H9 (cell line): ENCODE measurements around the gene STMN3. TPM values are rescaled to one million over a fixed set of nuclear protein-coding genes. Genes with fewer than 3 reads are reported as not detected.

Experiments
- DNase-seq: peaks from one replicate; pipeline ENCODE4 v3.0.0-alpha.2; 2017
- H2AFZ ChIP-seq: one replicate; pipeline ENCODE4 v1.6.1; 2013; ENCODE audit warnings: mild to moderate bottlenecking, low read length, control low read depth, moderate library complexity
- H2AK5ac ChIP-seq: 2 replicates; pipeline ENCODE4 v1.6.1; 2013; ENCODE audit warnings: low read length, control low read depth, mixed read lengths; ENCODE audit not compliant: insufficient read length
- H2BK120ac ChIP-seq: one replicate; pipeline ENCODE4 v1.6.1; 2013; ENCODE audit warnings: low read depth, mild to moderate bottlenecking, low read length, control low read depth, inconsistent platforms; ENCODE audit not compliant: poor library complexity, severe bottlenecking
- H2BK12ac ChIP-seq: 2 replicates; pipeline ENCODE4 v1.6.1; 2013; ENCODE audit warnings: low read length, control low read depth, mixed read lengths, low read depth; ENCODE audit not compliant: insufficient read length
- H2BK15ac ChIP-seq: 2 replicates; pipeline ENCODE4 v1.6.1; 2013; ENCODE audit warnings: low read depth, low read length, control low read depth
- H2BK20ac ChIP-seq: one replicate; pipeline ENCODE4 v1.6.1; 2013; ENCODE audit warnings: low read depth, mild to moderate bottlenecking, low read length, control low read depth, inconsistent platforms; ENCODE audit not compliant: poor library complexity, severe bottlenecking
- H2BK5ac ChIP-seq: 2 replicates; pipeline ENCODE4 v1.6.1; 2013; ENCODE audit warnings: low read length, control low read depth, mixed read lengths; ENCODE audit not compliant: insufficient read length
- H3K14ac ChIP-seq: 2 replicates; pipeline ENCODE4 v1.6.1; 2013; ENCODE audit warnings: low read length, control low read depth; ENCODE audit not compliant: insufficient read depth
- H3K18ac ChIP-seq: 2 replicates; pipeline ENCODE4 v1.6.1; 2013; ENCODE audit warnings: low read depth, mild to moderate bottlenecking, mixed read lengths, low read length, control low read depth; ENCODE audit not compliant: insufficient read length
- H3K23ac ChIP-seq: 2 replicates; pipeline ENCODE4 v1.6.1; 2013; ENCODE audit warnings: low read length, control low read depth, mixed read lengths, low read depth; ENCODE audit not compliant: insufficient read length
- H3K23me2 ChIP-seq: 2 replicates; pipeline ENCODE4 v1.6.1; 2013; ENCODE audit warnings: low read depth, mild to moderate bottlenecking, mixed read lengths, low read length, control low read depth; ENCODE audit not compliant: insufficient read length, poor library complexity, severe bottlenecking
- H3K27ac ChIP-seq: 2 replicates; pipeline ENCODE4 v1.5.1; 2013; ENCODE audit warnings: low read length, control low read depth, mixed read lengths, low read depth; ENCODE audit not compliant: insufficient read length
- H3K27me3 ChIP-seq: 2 replicates; pipeline ENCODE4 v1.6.1; 2013; ENCODE audit warnings: low read length, control low read depth, inconsistent platforms; ENCODE audit not compliant: insufficient read depth
- H3K4ac ChIP-seq: 2 replicates; pipeline ENCODE4 v1.6.1; 2013; ENCODE audit warnings: low read depth, mild to moderate bottlenecking, control low read depth, inconsistent platforms, low read length, moderate library complexity
- H3K4me1 ChIP-seq: 2 replicates; pipeline ENCODE4 v1.6.1; 2013; ENCODE audit warnings: low read length, control low read depth, inconsistent platforms; ENCODE audit not compliant: insufficient read depth
- H3K4me2 ChIP-seq: 2 replicates; pipeline ENCODE4 v1.6.1; 2013; ENCODE audit warnings: low read length, control low read depth, mixed read lengths; ENCODE audit not compliant: insufficient read length, insufficient read depth
- H3K56ac ChIP-seq: 2 replicates; pipeline ENCODE4 v1.6.1; 2013; ENCODE audit warnings: low read depth, mild to moderate bottlenecking, mixed read lengths, low read length, control low read depth; ENCODE audit not compliant: insufficient read length
- H3K79me1 ChIP-seq: 2 replicates; pipeline ENCODE4 v1.6.1; 2013; ENCODE audit warnings: low read depth, mild to moderate bottlenecking, moderate library complexity, low read length, control low read depth, inconsistent platforms; ENCODE audit not compliant: insufficient read depth, poor library complexity, severe bottlenecking
- H3K79me2 ChIP-seq: 2 replicates; pipeline ENCODE4 v1.6.1; 2013; ENCODE audit warnings: low read length, control low read depth, inconsistent platforms; ENCODE audit not compliant: insufficient read depth
- H3K9ac ChIP-seq: 2 replicates; pipeline ENCODE4 v1.6.1; 2013; ENCODE audit warnings: low read length, control low read depth, mixed read lengths; ENCODE audit not compliant: insufficient read length; ENCODE audit errors: extremely low read depth
- H3K9me3 ChIP-seq: one replicate; pipeline ENCODE4 v1.6.1; 2013; ENCODE audit warnings: low read depth, low read length, inconsistent platforms; ENCODE audit not compliant: control insufficient read depth
- H3T11ph ChIP-seq: one replicate; pipeline ENCODE4 v1.6.1; 2013; ENCODE audit warnings: mild to moderate bottlenecking, low read length, control low read depth, inconsistent platforms
- H4K20me1 ChIP-seq: one replicate; pipeline ENCODE4 v1.6.1; 2013; ENCODE audit not compliant: control insufficient read depth, insufficient read length, insufficient read depth
- H4K5ac ChIP-seq: 2 replicates; pipeline ENCODE4 v1.6.1; 2013; ENCODE audit warnings: low read depth, mild to moderate bottlenecking, mixed read lengths, low read length, control low read depth; ENCODE audit not compliant: insufficient read length
- H4K8ac ChIP-seq: replicated peaks from 2 replicates; pipeline ENCODE4 v1.6.1; 2013; ENCODE audit warnings: low read length, control low read depth, mixed read lengths, low read depth; ENCODE audit not compliant: insufficient read length
- H4K91ac ChIP-seq: 2 replicates; pipeline ENCODE4 v1.6.1; 2013; ENCODE audit warnings: low read depth, mild to moderate bottlenecking, moderate library complexity, mixed read lengths, low read length, control low read depth; ENCODE audit not compliant: insufficient read length
- H3K27ac Mint-ChIP-seq, 3 experiments: 2 replicates in 2 of 3; 3 replicates in 1 of 3; pipeline ENCODE4 v1.8.0; 2020 to 2021; ENCODE audit warnings: mixed read lengths in 3 of 3, mild to moderate bottlenecking in 1 of 3, moderate library complexity in 1 of 3
- H3K27me3 Mint-ChIP-seq: 2 replicates; pipeline ENCODE4 v1.8.0; 2021; ENCODE audit warnings: low read depth, mild to moderate bottlenecking, moderate library complexity, mixed read lengths
- H3K36me3 Mint-ChIP-seq, 3 experiments: 2 replicates in 2 of 3; 3 replicates in 1 of 3; pipeline ENCODE4 v1.8.0; 2020 to 2021; ENCODE audit warnings: low read depth in 3 of 3, mixed read lengths in 3 of 3; ENCODE audit not compliant: insufficient read depth in 1 of 3
- H3K4me1 Mint-ChIP-seq, 2 experiments: 2 replicates each; pipeline ENCODE4 v1.8.0; 2020; ENCODE audit warnings: mixed read lengths in 2 of 2
- H3K4me3 Mint-ChIP-seq, 2 experiments: 2 replicates in 1 of 2; 3 replicates in 1 of 2; pipeline ENCODE4 v1.8.0; 2020 to 2021; ENCODE audit warnings: mild to moderate bottlenecking in 2 of 2, mixed read lengths in 2 of 2, moderate library complexity in 1 of 2
- H3K9me3 Mint-ChIP-seq, 2 experiments: 2 replicates in 1 of 2; 3 replicates in 1 of 2; pipeline ENCODE4 v1.8.0; 2020; ENCODE audit warnings: mild to moderate bottlenecking in 2 of 2, mixed read lengths in 2 of 2, moderate library complexity in 1 of 2
- WGBS: extraction: QIAGEN DNeasy Blood & Tissue Kit; methylation state at CpG from one replicate; pipeline ENCODE4 v1.1.7; 2013; ENCODE audit warnings: missing lambda C conversion rate, low lambda C conversion rate, mixed read lengths; ENCODE audit not compliant: insufficient read length; ENCODE audit errors: extremely low coverage; 5-methylcytosine and 5-hydroxymethylcytosine counted together
- total RNA-seq: library from RNA; stranded (reverse); gene quantifications from 2 replicates; pipeline ENCODE4 v1.2.1, GENCODE V29; 2021
- TF ChIP-seq, protein P1 (sequence below): fragments of 200-600 bp; sonication (generic); conservative IDR thresholded peaks from 3 replicates; pipeline ENCODE4 v1.8.0; 2021; ENCODE audit warnings: antibody characterized with exemption, mild to moderate bottlenecking

Gene STMN3
- total RNA-seq, 1 experiment from 2014 or later: 54.0 TPM

DNA sequence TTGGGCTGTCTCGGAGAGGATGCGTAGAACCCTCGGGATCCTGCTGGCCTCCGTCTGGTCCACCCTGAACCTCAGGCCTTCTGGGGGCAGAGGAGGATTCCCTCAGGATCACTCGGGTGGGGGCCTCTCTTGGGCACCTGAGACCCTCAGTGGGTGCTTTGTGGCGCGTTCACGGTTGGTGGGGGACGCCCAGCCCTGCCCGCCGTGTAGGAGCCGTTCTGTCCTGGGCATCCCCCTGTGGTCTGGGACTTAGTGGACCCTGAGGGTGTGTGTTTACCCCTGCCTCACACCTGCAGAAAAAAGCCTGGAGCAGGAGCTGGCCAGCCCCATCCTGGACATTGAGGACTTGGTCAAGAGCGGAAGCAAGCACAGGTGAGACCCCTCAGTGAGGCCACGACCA lies 12.5 kb upstream of the STMN3 start:
- H4K5ac ChIP-seq: no peak overlapping the region
- H3K4me2 ChIP-seq: no peak overlapping the region
- no peak overlapping the region for H2BK5ac ChIP-seq
- Mint-ChIP-seq H3K36me3 (peaks cover 28 to 55% (median 53%) of the 10 kb centered on the region in 3 experiments), H3K27ac (no peak overlapping the region; a peak in 1 of 7 replicates), H3K27me3 (no peaks in the 10 kb centered on the region), H3K9me3 (no peaks in the 10 kb centered on the region), H3K4me1 (peaks cover 0 to 4% of the 10 kb centered on the region in 2 experiments; a peak in 1 of 4 replicates), H3K4me3 (no peak overlapping the region)
- H3K27me3 ChIP-seq: no peaks in the 10 kb centered on the region
- no peaks in the 10 kb centered on the region for H3K9me3 ChIP-seq
- no peak overlapping the region for H3K23ac ChIP-seq
- no peaks in the 10 kb centered on the region for H4K20me1 ChIP-seq
- no peak overlapping the region for H4K91ac ChIP-seq
- H2BK15ac ChIP-seq: no peak overlapping the region
- TF ChIP-seq, protein P1, sequence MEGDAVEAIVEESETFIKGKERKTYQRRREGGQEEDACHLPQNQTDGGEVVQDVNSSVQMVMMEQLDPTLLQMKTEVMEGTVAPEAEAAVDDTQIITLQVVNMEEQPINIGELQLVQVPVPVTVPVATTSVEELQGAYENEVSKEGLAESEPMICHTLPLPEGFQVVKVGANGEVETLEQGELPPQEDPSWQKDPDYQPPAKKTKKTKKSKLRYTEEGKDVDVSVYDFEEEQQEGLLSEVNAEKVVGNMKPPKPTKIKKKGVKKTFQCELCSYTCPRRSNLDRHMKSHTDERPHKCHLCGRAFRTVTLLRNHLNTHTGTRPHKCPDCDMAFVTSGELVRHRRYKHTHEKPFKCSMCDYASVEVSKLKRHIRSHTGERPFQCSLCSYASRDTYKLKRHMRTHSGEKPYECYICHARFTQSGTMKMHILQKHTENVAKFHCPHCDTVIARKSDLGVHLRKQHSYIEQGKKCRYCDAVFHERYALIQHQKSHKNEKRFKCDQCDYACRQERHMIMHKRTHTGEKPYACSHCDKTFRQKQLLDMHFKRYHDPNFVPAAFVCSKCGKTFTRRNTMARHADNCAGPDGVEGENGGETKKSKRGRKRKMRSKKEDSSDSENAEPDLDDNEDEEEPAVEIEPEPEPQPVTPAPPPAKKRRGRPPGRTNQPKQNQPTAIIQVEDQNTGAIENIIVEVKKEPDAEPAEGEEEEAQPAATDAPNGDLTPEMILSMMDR: no peak
- no peaks in the 10 kb centered on the region for H3K4me1 ChIP-seq
- H4K8ac ChIP-seq: no peak overlapping the region
- no peak overlapping the region for H2BK12ac ChIP-seq
- no peaks in the 10 kb centered on the region for H3K23me2 ChIP-seq
- H3K18ac ChIP-seq: no peak overlapping the region
- H2AK5ac ChIP-seq: no peak overlapping the region
- H2AFZ ChIP-seq: no peak overlapping the region
- WGBS: no CpG with 5 or more reads among the region's 14 CpGs
- H3K79me2 ChIP-seq: no peaks in the 10 kb centered on the region
- H2BK120ac ChIP-seq: no peak overlapping the region
- no peak overlapping the region for H3K4ac ChIP-seq
- no peak overlapping the region for H3K14ac ChIP-seq
- no peak overlapping the region for H3T11ph ChIP-seq
- H3K27ac ChIP-seq: no peak overlapping the region
- H2BK20ac ChIP-seq: no peak overlapping the region
- no peaks in the 10 kb centered on the region for H3K79me1 ChIP-seq
- no peak for DNase-seq
- no peak overlapping the region for H3K56ac ChIP-seq
- H3K9ac ChIP-seq: no peak overlapping the region
